OCI-LY1 (cell line): ENCODE measurements around the gene SLC35F4.

Source experiments
- EZH2 ChIP-seq: fragments of 200-600 bp; sonication (generic), shearing (Covaris generic); IDR thresholded peaks from 2 replicates; pipeline ENCODE4 v1.8.0; 2017; ENCODE audit warnings: borderline replicate concordance, mixed run types, mild to moderate bottlenecking, antibody characterized with exemption, low read length, moderate library complexity, mixed read lengths
- TF ChIP-seq, protein P1 (sequence below): fragments of 200-600 bp; sonication (generic), shearing (Covaris generic); IDR thresholded peaks from 2 replicates; pipeline ENCODE4 v1.5.1; 2017; ENCODE audit warnings: mild to moderate bottlenecking, antibody characterized with exemption, low read length, moderate library complexity, mixed read lengths

DNA sequence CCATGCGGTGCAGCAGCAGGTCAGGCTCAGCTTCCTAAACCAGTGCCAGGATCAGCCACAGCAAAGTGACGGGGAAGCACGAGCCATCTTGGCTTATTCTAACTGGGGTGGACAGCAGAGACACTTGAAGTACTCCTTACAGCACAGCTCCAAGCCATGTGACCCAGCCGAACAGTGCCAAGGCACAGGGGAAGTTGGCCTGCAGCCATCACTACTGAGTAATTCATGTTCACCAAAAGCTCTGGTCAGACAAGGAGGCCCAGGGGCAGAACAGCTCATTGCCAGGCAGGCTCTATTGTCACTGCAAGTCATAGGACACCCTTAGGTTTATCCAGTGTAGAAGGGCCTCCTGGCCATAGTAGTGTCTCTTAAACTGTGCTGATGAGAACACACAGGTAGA is 23.4 kb upstream of the SLC35F4 start:
- TF ChIP-seq EZH2, result no peak
- TF ChIP-seq, protein P1, sequence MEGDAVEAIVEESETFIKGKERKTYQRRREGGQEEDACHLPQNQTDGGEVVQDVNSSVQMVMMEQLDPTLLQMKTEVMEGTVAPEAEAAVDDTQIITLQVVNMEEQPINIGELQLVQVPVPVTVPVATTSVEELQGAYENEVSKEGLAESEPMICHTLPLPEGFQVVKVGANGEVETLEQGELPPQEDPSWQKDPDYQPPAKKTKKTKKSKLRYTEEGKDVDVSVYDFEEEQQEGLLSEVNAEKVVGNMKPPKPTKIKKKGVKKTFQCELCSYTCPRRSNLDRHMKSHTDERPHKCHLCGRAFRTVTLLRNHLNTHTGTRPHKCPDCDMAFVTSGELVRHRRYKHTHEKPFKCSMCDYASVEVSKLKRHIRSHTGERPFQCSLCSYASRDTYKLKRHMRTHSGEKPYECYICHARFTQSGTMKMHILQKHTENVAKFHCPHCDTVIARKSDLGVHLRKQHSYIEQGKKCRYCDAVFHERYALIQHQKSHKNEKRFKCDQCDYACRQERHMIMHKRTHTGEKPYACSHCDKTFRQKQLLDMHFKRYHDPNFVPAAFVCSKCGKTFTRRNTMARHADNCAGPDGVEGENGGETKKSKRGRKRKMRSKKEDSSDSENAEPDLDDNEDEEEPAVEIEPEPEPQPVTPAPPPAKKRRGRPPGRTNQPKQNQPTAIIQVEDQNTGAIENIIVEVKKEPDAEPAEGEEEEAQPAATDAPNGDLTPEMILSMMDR, result no peak
